Stimulated activated CD8-positive, alpha-beta memory T cell treated with anti-CD3 and anti-CD28 coated beads, Interleukin-15, amount 100 ng/mL, for 4 hours (primary cell): ENCODE results near the gene GMPPA.

ENCODE experiments used
- DNase-seq, 2 donors: peaks; one replicate each; pipeline ENCODE4 v3.0.0-alpha.2; 2020; ENCODE audit warnings: low read depth in 2 of 2

GMPPA gene

GRCh38 chr2:219468410-219469185 lies 30.1 kb upstream of the GMPPA start:
- no peak for DNase-seq

GRCh38 chr2:219469186-219469724 lies 29.4 kb upstream of the GMPPA start:
- no peak for DNase-seq

- DNase-seq = no peak
Observed at GRCh38 chr2:219470429-219470828, 28.3 kb upstream of the GMPPA start.

GRCh38 chr2:219471476-219472371 lies 27.0 kb upstream of the GMPPA start:
- no peak for DNase-seq

GRCh38 chr2:219472629-219473187 lies 26.0 kb upstream of the GMPPA start:
- no peak for DNase-seq

GRCh38 chr2:219473511-219473910 lies 25.2 kb upstream of the GMPPA start:
- no peak for DNase-seq

GRCh38 chr2:219474285-219475060 lies 24.2 kb upstream of the GMPPA start:
- no peak for DNase-seq

- no peak for DNase-seq
Observed at GRCh38 chr2:219475278-219475677, 23.4 kb upstream of the GMPPA start.

GRCh38 chr2:219475697-219476651 lies 22.7 kb upstream of the GMPPA start:
- no peak for DNase-seq

- no peak for DNase-seq
Observed at GRCh38 chr2:219476652-219477151, 22.0 kb upstream of the GMPPA start.

- no peak for DNase-seq
Observed at GRCh38 chr2:219477179-219477578, 21.5 kb upstream of the GMPPA start.

- DNase-seq = no peak
Observed at GRCh38 chr2:219477815-219478214, 20.9 kb upstream of the GMPPA start.

- DNase-seq = no peak
Observed at GRCh38 chr2:219478916-219479315, 19.8 kb upstream of the GMPPA start.

- DNase-seq = no peak
Observed at GRCh38 chr2:219480004-219480403, 18.7 kb upstream of the GMPPA start.

- DNase-seq = no peak
Observed at GRCh38 chr2:219482674-219483405, 15.9 kb upstream of the GMPPA start.

GRCh38 chr2:219483451-219484342 lies 15.0 kb upstream of the GMPPA start:
- DNase-seq = no peak

- DNase-seq = no peak
Observed at GRCh38 chr2:219484343-219485200, 14.1 kb upstream of the GMPPA start.

GRCh38 chr2:219485201-219485580 lies 13.5 kb upstream of the GMPPA start:
- DNase-seq = no peak
